ENCODE data around the gene NBEA. TPM values are rescaled to one million over a fixed set of nuclear protein-coding genes. Genes with fewer than 3 reads are reported as not detected.
A peak's percentile ranks its signal among the peaks of the same experiment; 100 is the strongest.

Gene NBEA
- total RNA-seq = 6.6 TPM
- long read RNA-seq, partial matches to known transcripts = 2 of 7 reads
- long read RNA-seq, other reads (novel, unspliced or antisense) = 5 of 7 reads

GRCh38 chr13:34941835-34942731, at the start of gene NBEA:
Gene NBEA, plus strand, starts transcription at chr13:34942270. Its CDS starts 551 bp downstream, at chr13:34942821.
- Histone ChIP-seq H3K36me3 (no peaks in the 10 kb centered on the region), H3K27me3 (ENCODE audit: low read depth) (peaks cover 15% of the 10 kb centered on the region), H3K27ac (peak within 1 kb of the TSS; percentile 26), H3K4me3 (peak within 1 kb of the TSS; percentile 84), H3K4me1 (peaks cover 7% of the 10 kb centered on the region), H3K9me3 (no peaks in the 10 kb centered on the region)
- DNase-seq (peak; percentile 77), ATAC-seq (peak; percentile 91 to 92)
- TF ChIP-seq CTCF (IDR thresholded peaks at IDR 0.05) = peak; percentile 33
- intact Hi-C loops (cut with DNase I) = no loop called here

GRCh38 chr13:34894756-34895155, 47.3 kb upstream of the NBEA start:
- Histone ChIP-seq H3K36me3 (no peaks in the 10 kb centered on the region), H3K4me1 (no peaks in the 10 kb centered on the region), H3K27me3 (ENCODE audit: low read depth) (no peaks in the 10 kb centered on the region), H3K9me3 (no peaks in the 10 kb centered on the region), H3K4me3 (no peak overlapping the region), H3K27ac (no peak overlapping the region)
- no peak for ATAC-seq
- no peak for DNase-seq
- intact Hi-C loops (cut with DNase I) = no loop called here
- no peak for TF ChIP-seq CTCF (IDR thresholded peaks at IDR 0.05)

GRCh38 chr13:34897220-34897619, 44.9 kb upstream of the NBEA start:
- intact Hi-C loops (cut with DNase I) = no loop called here
- TF ChIP-seq CTCF (IDR thresholded peaks at IDR 0.05) = no peak
- Histone ChIP-seq H3K36me3 (no peaks in the 10 kb centered on the region), H3K9me3 (no peaks in the 10 kb centered on the region), H3K27ac (no peak overlapping the region), H3K27me3 (ENCODE audit: low read depth) (no peaks in the 10 kb centered on the region), H3K4me3 (no peak overlapping the region), H3K4me1 (no peaks in the 10 kb centered on the region)
- ATAC-seq (no peak), DNase-seq (no peak)

GRCh38 chr13:34899888-34900287, 42.2 kb upstream of the NBEA start:
- intact Hi-C loops (cut with DNase I) = no loop called here

GRCh38 chr13:34900288-34900739, 41.8 kb upstream of the NBEA start:
- Histone ChIP-seq H3K4me3 (no peak overlapping the region), H3K4me1 (no peaks in the 10 kb centered on the region), H3K27me3 (ENCODE audit: low read depth) (no peaks in the 10 kb centered on the region), H3K9me3 (no peaks in the 10 kb centered on the region), H3K27ac (no peak overlapping the region), H3K36me3 (no peaks in the 10 kb centered on the region)
- DNase-seq (no peak), ATAC-seq (no peak)
- intact Hi-C loops (cut with DNase I) = no loop called here
- TF ChIP-seq CTCF (IDR thresholded peaks at IDR 0.05) = no peak

More at GRCh38 chr13:34899888-34900287, 42.2 kb upstream of the NBEA start:
- no peak for TF ChIP-seq CTCF (IDR thresholded peaks at IDR 0.05)
- no peak for ATAC-seq
- DNase-seq = no peak
- H3K27me3 ChIP-seq (ENCODE audit: low read depth) = no peaks in the 10 kb centered on the region
- H3K4me1 ChIP-seq = no peaks in the 10 kb centered on the region
- H3K27ac ChIP-seq = no peak overlapping the region
- no peak overlapping the region for H3K4me3 ChIP-seq
- no peaks in the 10 kb centered on the region for H3K9me3 ChIP-seq
- H3K36me3 ChIP-seq = no peaks in the 10 kb centered on the region
